Stomach (tissue), 4 donors: ENCODE results near the gene CLSTN1.

Experiments
- CTCF ChIP-seq, 7 experiments: fragments of 450-650 bp in 4 of 7; fragments of 200-600 bp in 3 of 7; sonication (generic) in 3 of 7; IDR thresholded peaks; one replicate each; pipeline ENCODE4 v1.5.1; 2016 to 2019; ENCODE audit warnings: antibody characterized with exemption in 7 of 7, control low read depth in 2 of 7, mild to moderate bottlenecking in 1 of 7
- EP300 ChIP-seq: sonication (generic); formaldehyde crosslinking; IDR thresholded peaks from one replicate; pipeline ENCODE4 v1.6.1; 2017; ENCODE audit warnings: antibody characterized with exemption
- POLR2AphosphoS5 ChIP-seq, 3 donors: sonication (generic); formaldehyde crosslinking; IDR thresholded peaks; one replicate each; pipeline ENCODE4 v1.6.1; 2016; ENCODE audit warnings: antibody characterized with exemption in 3 of 3

- TF ChIP-seq CTCF (IDR thresholded peaks at IDR 0.05) (no peak), POLR2AphosphoS5 (IDR thresholded peaks at IDR 0.05) (no peak), EP300 (no peak)
Measured at GRCh38 chr1:9782116-9782751, 41.5 kb downstream of the CLSTN1 start.
